ENCODE results near the gene COG2. TPM values are rescaled to one million over a fixed set of nuclear protein-coding genes. Genes with fewer than 3 reads are reported as not detected.

COG2 gene
- total and polyA plus RNA-seq, 2 of the 13 experiments (the other 11 are each of a cell fraction or from before 2014, with no cell fraction given), result 16.8 to 36.3 TPM

GRCh38 chr1:230728710-230729392 is 86.6 kb downstream of the COG2 start (continued):
- no peak for TF ChIP-seq ZNF75D (CRISPR knock-in tag; IDR thresholded peaks at IDR 0.05; ENCODE audit: borderline replicate concordance)
- TF ChIP-seq LBX2 (CRISPR knock-in tag; IDR thresholded peaks at IDR 0.05; ENCODE audit: borderline replicate concordance), result no peak
- peak; percentile 96 for TF ChIP-seq ISL2 (CRISPR knock-in tag; IDR thresholded peaks at IDR 0.05)
- no peak for TF ChIP-seq PTBP1 (IDR thresholded peaks at IDR 0.05; ENCODE audit: low read depth, low read length, poor library complexity, severe bottlenecking)
- no peak for TF ChIP-seq ZNF615 (CRISPR knock-in tag; IDR thresholded peaks at IDR 0.05; ENCODE audit: borderline replicate concordance)
- no peak for TF ChIP-seq ZFP82 (CRISPR knock-in tag; IDR thresholded peaks at IDR 0.05; ENCODE audit: borderline replicate concordance)
- TF ChIP-seq ZNF230 (CRISPR knock-in tag; IDR thresholded peaks at IDR 0.05), result peak; percentile 68; the same call in 1 of the 2 replicates
- TF ChIP-seq, protein P1, sequence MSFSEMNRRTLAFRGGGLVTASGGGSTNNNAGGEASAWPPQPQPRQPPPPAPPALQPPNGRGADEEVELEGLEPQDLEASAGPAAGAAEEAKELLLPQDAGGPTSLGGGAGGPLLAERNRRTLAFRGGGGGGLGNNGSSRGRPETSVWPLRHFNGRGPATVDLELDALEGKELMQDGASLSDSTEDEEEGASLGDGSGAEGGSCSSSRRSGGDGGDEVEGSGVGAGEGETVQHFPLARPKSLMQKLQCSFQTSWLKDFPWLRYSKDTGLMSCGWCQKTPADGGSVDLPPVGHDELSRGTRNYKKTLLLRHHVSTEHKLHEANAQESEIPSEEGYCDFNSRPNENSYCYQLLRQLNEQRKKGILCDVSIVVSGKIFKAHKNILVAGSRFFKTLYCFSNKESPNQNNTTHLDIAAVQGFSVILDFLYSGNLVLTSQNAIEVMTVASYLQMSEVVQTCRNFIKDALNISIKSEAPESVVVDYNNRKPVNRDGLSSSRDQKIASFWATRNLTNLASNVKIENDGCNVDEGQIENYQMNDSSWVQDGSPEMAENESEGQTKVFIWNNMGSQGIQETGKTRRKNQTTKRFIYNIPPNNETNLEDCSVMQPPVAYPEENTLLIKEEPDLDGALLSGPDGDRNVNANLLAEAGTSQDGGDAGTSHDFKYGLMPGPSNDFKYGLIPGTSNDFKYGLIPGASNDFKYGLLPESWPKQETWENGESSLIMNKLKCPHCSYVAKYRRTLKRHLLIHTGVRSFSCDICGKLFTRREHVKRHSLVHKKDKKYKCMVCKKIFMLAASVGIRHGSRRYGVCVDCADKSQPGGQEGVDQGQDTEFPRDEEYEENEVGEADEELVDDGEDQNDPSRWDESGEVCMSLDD (CRISPR knock-in tag; IDR thresholded peaks at IDR 0.05; ENCODE audit: borderline replicate concordance), result no peak
- peak; percentile 21; the same call in 1 of the 2 replicates for TF ChIP-seq ZNF782 (CRISPR knock-in tag; IDR thresholded peaks at IDR 0.05; ENCODE audit: borderline replicate concordance)
- no peak for TF ChIP-seq ZNF367 (CRISPR knock-in tag; IDR thresholded peaks at IDR 0.05; ENCODE audit: borderline replicate concordance)
- peak; percentile 89 for TF ChIP-seq RFXAP (CRISPR knock-in tag; IDR thresholded peaks at IDR 0.05; ENCODE audit: borderline replicate concordance)
- no peak for TF ChIP-seq EHMT2 (IDR thresholded peaks at IDR 0.05; ENCODE audit: borderline replicate concordance, low read depth, low read length)
- TF ChIP-seq, protein P2, sequence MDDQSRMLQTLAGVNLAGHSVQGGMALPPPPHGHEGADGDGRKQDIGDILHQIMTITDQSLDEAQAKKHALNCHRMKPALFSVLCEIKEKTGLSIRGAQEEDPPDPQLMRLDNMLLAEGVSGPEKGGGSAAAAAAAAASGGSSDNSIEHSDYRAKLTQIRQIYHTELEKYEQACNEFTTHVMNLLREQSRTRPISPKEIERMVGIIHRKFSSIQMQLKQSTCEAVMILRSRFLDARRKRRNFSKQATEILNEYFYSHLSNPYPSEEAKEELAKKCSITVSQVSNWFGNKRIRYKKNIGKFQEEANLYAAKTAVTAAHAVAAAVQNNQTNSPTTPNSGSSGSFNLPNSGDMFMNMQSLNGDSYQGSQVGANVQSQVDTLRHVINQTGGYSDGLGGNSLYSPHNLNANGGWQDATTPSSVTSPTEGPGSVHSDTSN (CRISPR knock-in tag; IDR thresholded peaks at IDR 0.05; ENCODE audit: borderline replicate concordance), result no peak
- TF ChIP-seq ZNF350 (CRISPR knock-in tag; IDR thresholded peaks at IDR 0.05; ENCODE audit: borderline replicate concordance, low read depth), result peak; percentile 94
- no peak for TF ChIP-seq TBP (CRISPR knock-in tag; IDR thresholded peaks at IDR 0.05)
- peak; percentile 84 for TF ChIP-seq HIVEP1 (CRISPR knock-in tag; IDR thresholded peaks at IDR 0.05)
- no peak for TF ChIP-seq HNRNPLL (IDR thresholded peaks at IDR 0.05; ENCODE audit: low read depth, low read length, poor library complexity, severe bottlenecking)
- no peak for TF ChIP-seq ZFYVE20 (CRISPR knock-in tag; IDR thresholded peaks at IDR 0.05; ENCODE audit: borderline replicate concordance, low read depth)
- no peak for TF ChIP-seq SMAD1 (CRISPR knock-in tag; IDR thresholded peaks at IDR 0.05; ENCODE audit: borderline replicate concordance, low read depth)
- peak; percentile 97 for TF ChIP-seq ZNF292 (CRISPR knock-in tag; IDR thresholded peaks at IDR 0.05; ENCODE audit: borderline replicate concordance, low read depth)
- TF ChIP-seq HOXA5 (CRISPR knock-in tag; IDR thresholded peaks at IDR 0.05), result peak; percentile 74; the same call in 1 of the 2 replicates
- no peak for TF ChIP-seq ZNF577 (CRISPR knock-in tag; IDR thresholded peaks at IDR 0.05; ENCODE audit: borderline replicate concordance, low read depth)
- TF ChIP-seq ZNF704 (CRISPR knock-in tag; IDR thresholded peaks at IDR 0.05; ENCODE audit: borderline replicate concordance), result no peak
- no peak for TF ChIP-seq PAX8 (CRISPR knock-in tag; IDR thresholded peaks at IDR 0.05; ENCODE audit: borderline replicate concordance)
